Subcutaneous abdominal adipose tissue (tissue), 5 donors: Measurements from ENCODE around the gene CD151.

Experiments
- H3K27ac ChIP-seq: one replicate; pipeline ENCODE4 v1.7.0; 2013; ENCODE audit warnings: low read depth, mild to moderate bottlenecking, inconsistent platforms, low read length, moderate library complexity
- H3K27me3 ChIP-seq, 5 donors: one replicate each; pipeline ENCODE4 v1.7.0; 2013; ENCODE audit warnings: low read length in 5 of 5, inconsistent platforms in 1 of 5; ENCODE audit not compliant: control insufficient read depth in 5 of 5, insufficient read depth in 4 of 5
- H3K36me3 ChIP-seq, 5 donors: one replicate each; pipeline ENCODE4 v1.7.0; 2013; ENCODE audit warnings: low read length in 5 of 5; ENCODE audit not compliant: control insufficient read depth in 5 of 5, insufficient read depth in 5 of 5
- H3K4me1 ChIP-seq, 5 donors: one replicate each; pipeline ENCODE4 v1.7.0; 2013; ENCODE audit warnings: low read length in 5 of 5, mild to moderate bottlenecking in 3 of 5, moderate library complexity in 1 of 5; ENCODE audit not compliant: control insufficient read depth in 5 of 5, insufficient read depth in 5 of 5
- H3K4me3 ChIP-seq, 5 donors: one replicate each; pipeline ENCODE4 v1.7.0; 2013; ENCODE audit warnings: low read length in 5 of 5, low read depth in 1 of 5
- H3K9ac ChIP-seq, 5 donors: one replicate each; pipeline ENCODE4 v1.7.0; 2013; ENCODE audit warnings: low read length in 5 of 5, mild to moderate bottlenecking in 4 of 5, moderate library complexity in 3 of 5
- H3K9me3 ChIP-seq, 5 donors: one replicate each; pipeline ENCODE4 v1.7.0; 2013; ENCODE audit warnings: low read length in 5 of 5; ENCODE audit not compliant: control insufficient read depth in 5 of 5
- donor health status: healthy.
- donor health status: healthy.
- donor health status: healthy.
- donor health status: healthy.
- donor health status: healthy.

The CD151 gene

DNA sequence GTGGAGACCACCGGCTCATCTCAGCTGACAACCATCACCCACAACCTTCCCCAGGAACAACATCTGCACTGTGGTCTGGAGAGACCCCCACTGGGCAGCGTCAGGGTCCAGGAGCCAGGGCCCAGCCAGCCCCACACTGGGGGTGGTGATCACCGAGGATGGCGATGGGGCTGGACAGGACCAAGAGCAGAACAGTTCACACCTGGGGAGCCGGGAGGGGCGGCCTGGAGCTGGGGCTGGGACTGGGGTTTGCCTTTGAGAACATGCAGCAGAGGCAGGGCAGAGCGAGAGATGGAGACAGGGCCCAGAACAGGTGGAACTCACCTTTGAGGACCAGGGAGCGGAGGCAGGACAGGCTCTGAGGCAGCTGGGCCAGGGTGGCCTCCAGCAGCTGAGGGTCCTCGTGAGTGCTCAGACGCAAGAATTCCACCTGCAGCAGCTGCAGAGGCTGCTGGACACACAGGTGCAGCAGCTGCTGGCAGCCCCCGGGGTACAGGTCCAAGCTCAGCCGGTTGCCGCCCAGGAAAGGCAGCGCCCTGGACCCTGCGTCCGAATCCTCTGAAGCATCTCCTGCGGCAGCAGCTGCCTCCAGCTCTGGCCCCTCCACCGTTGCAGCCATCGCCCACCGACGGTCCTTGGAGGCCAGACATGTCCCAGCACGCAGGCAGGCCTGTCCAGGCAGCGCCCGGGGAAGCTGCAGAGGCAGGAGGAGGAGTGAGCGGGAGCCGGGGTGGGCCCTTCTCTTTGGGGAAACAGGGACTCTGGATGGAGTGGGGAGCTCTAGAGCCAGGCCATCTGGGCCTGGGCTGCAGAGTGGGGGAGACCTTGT is 28.8 kb upstream of the CD151 start:
- peaks cover 0 to 43% (median 23%) of the 10 kb centered on the region in 5 donors for H3K36me3 ChIP-seq
- peaks cover 2 to 25% (median 23%) of the 10 kb centered on the region in 5 donors for H3K4me1 ChIP-seq
- peak overlapping the region in 3 of 5 donors; percentile 56 to 71 (median 63) for H3K4me3 ChIP-seq
- H3K27ac ChIP-seq: no peak overlapping the region
- H3K27me3 ChIP-seq: no peaks in the 10 kb centered on the region
- no peaks in the 10 kb centered on the region for H3K9me3 ChIP-seq
- H3K9ac ChIP-seq: peak overlapping the region in 3 of 5 donors; percentile 33 to 73 (median 64)

DNA sequence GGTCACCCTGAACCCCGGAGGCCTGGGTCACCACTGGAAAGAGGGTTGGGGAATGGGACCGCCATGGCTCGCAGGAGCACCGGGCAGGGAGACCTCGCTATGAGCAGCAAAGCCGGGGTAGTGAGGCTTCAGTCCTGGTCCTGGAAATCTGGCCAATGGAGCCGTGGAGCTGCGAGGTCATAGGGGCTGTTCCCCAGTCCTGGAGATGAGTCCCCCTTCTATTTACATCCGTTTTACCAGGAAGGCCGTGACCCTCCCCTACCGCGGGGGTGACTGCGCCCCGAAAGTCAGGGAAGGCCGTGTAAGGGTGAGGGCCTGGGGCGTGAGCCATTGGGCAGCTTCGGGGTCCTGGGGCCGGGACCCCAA is 28.2 kb upstream of the CD151 start:
- Histone ChIP-seq H3K4me1 (peaks cover 2 to 27% (median 25%) of the 10 kb centered on the region in 5 donors), H3K27me3 (no peaks in the 10 kb centered on the region), H3K9me3 (no peaks in the 10 kb centered on the region), H3K36me3 (peaks cover 0 to 37% (median 21%) of the 10 kb centered on the region in 5 donors), H3K4me3 (peak overlapping the region; percentile 35 to 71 (median 56)), H3K9ac (peak overlapping the region in 4 of 5 donors; percentile 33 to 73 (median 66)), H3K27ac (no peak overlapping the region)

DNA sequence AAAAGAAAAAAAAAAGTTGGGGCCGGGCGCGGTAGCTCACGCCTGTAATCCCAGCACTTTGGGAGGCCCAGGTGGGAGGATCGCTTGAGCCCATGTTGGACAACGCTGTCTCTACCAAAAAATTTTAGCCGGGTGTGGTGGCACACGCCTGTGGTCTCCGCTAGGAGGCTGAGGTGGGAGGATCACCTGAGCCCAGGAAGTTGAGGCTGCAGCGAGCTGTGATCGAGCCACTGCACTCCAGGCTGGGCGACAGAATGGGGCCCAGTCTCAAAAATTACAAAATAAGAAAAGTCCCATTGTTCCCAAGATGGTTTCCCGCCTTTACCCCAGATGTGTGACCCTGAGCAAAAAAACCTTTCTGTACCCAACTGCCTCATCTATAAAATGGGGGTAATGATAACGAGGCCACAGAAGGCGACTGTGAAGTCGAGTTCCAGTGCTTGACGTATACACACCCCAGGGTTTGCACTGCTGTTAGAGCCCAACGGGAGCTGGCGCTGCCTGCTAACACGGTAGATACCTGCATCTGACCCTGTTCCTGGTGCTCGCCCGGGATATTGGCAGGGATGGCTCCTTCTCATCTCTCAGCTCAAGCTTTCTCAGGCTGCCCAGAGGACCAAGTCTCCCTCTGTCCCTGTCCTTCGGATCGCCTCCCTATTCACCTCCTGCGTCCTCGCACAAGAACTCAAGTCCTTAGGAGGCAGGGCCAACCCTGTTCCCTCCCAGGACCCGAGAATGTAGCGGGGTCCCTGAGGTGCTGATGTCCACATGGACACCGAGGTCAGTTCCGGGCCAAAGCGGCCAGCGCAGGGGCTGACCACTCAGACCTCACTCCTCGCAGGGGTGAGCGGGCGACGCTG is 24.1 kb upstream of the CD151 start:
- Histone ChIP-seq H3K4me3 (peak overlapping the region; percentile 84 to 95 (median 93)), H3K27ac (peak overlapping the region; percentile 92), H3K36me3 (peaks cover 0 to 28% (median 26%) of the 10 kb centered on the region in 5 donors), H3K27me3 (no peaks in the 10 kb centered on the region), H3K9me3 (no peaks in the 10 kb centered on the region), H3K4me1 (peaks cover 11 to 61% (median 58%) of the 10 kb centered on the region in 5 donors), H3K9ac (peak overlapping the region; percentile 57 to 99 (median 94))

DNA sequence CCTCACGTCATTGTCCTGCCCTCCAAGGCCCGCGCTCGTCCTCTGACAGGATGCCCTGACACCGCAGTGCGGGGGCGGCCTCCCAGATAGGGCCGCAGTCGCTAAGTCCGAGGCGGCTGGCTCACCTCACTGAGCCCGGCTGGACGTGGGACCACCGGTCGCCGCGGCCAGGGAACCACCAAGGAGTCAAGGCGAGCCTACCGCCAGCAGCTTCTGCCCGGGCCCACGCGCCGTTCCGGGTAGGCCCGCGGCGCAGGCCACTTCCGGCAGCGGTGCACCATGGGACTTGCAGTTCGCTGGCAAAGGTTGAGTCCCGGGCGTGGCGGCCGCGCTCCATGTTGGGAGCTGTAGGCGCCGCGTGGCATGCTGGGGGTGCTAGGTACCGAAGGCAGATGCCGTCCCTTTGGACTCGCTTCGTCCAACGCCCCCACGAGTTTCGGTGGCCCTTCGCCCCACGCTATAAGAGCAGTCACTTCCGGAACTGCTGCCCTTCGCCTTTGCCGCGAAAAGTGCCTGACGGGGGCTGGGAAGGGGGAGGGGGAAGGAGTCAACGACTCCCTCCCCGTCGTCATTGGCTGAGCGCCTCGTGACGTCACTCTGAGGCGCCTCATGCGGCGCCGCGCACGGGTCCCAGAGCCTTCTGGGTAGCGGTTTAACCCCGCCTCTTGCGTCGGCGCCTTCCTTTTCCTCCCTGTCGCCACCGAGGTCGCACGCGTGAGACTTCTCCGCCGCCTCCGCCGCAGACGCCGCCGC is 23.3 kb upstream of the CD151 start, which contains the start of gene RPLP2:
Gene RPLP2, plus strand, starts transcription at position 681 of the 753 bp plus-strand sequence. CDS start 268 bp downstream, outside the sequence.
- Histone ChIP-seq H3K9me3 (no peaks in the 10 kb centered on the region), H3K27me3 (no peaks in the 10 kb centered on the region), H3K36me3 (peaks cover 0 to 32% (median 27%) of the 10 kb centered on the region in 5 donors), H3K4me3 (peak within 1 kb of the TSS; percentile 84 to 95 (median 93)), H3K9ac (peak within 1 kb of the TSS; percentile 84 to 99 (median 94)), H3K4me1 (peaks cover 11 to 60% (median 55%) of the 10 kb centered on the region in 5 donors), H3K27ac (peak within 1 kb of the TSS; percentile 92)

DNA sequence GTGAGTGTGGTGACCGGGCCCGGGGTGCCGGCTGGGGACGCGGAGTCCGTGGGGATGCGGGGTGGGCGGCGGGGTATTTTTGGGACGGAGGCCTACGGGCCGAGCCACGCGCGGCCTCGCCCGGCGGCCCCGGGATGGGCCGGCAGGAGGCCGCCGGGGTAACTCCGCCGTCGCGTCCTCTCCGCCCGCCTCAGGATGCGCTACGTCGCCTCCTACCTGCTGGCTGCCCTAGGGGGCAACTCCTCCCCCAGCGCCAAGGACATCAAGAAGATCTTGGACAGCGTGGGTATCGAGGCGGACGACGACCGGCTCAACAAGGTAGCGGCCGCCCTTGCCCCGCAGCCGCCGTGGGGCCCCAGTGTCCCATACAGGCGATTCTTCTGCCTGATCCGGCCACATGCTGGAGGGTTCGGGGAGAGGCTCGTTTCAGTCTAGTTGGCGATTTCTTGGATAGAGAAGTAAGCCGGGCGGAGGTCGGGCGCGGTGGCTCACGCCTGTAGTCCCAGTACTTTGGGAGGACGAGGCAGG is 22.6 kb upstream of the CD151 start:
- H3K9me3 ChIP-seq: no peaks in the 10 kb centered on the region
- H3K9ac ChIP-seq: peak overlapping the region; percentile 84 to 99 (median 94)
- H3K27ac ChIP-seq: peak overlapping the region; percentile 92
- H3K4me1 ChIP-seq: peaks cover 11 to 55% (median 54%) of the 10 kb centered on the region in 5 donors
- H3K36me3 ChIP-seq: peaks cover 0 to 32% (median 27%) of the 10 kb centered on the region in 5 donors
- H3K4me3 ChIP-seq: peak overlapping the region; percentile 84 to 95 (median 89)
- H3K27me3 ChIP-seq: no peaks in the 10 kb centered on the region

DNA sequence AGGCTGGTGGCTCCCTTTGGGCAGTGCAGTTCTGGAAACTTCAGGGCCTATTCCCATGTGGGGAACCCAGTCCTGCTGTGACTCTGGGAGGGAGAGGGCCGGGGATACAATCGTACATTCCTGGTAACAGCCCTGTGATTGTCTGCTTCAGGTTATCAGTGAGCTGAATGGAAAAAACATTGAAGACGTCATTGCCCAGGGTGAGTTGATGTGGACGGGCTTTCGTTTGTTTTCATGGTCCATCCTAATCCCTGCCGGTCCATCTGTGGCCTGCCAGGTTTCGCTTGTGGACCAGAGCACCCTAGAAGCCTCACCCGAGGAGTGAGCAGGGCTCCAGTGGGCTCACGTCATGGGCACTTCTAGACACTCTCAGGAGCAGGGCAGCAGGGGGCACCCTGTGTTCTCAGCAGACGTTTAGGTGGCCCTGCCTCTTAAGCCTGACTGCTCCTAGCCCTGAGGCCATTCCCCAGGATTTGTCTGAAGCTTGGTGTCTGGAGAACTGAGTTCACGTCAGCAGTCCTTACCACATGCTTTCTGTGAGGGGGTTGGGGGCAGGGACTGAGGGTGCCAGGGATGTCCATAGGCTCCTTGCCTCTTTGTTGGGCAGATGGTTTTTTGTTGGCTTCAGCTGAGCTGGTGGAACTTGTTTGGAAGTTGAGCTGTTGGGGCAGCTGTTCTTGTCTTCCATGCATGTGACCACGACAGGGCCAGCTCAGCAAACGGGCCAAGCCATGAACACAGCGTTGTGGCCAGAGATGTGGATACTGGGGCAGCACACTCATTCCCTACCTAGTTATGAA is 21.1 kb upstream of the CD151 start:
- Histone ChIP-seq H3K27me3 (no peaks in the 10 kb centered on the region), H3K9me3 (no peaks in the 10 kb centered on the region), H3K36me3 (peaks cover 0 to 32% (median 27%) of the 10 kb centered on the region in 5 donors), H3K4me3 (peak overlapping the region; percentile 84 to 95 (median 89)), H3K4me1 (peaks cover 11 to 64% (median 63%) of the 10 kb centered on the region in 5 donors), H3K27ac (peak overlapping the region; percentile 92), H3K9ac (peak overlapping the region; percentile 84 to 99 (median 94))

DNA sequence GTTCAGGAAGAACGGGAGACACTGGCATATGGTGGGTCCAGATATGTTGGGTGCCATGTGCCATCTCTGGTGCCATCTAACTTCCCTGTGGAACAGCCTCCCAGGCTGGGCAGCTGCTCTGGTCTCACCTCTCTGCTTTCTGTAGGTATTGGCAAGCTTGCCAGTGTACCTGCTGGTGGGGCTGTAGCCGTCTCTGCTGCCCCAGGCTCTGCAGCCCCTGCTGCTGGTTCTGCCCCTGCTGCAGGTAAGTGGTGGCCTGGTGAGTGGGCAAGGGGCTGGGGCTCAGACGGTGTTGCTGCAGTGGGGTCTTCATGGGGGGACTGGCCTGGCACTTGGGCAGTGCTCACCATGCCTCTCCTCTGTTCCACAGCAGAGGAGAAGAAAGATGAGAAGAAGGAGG is 20.4 kb upstream of the CD151 start:
- Histone ChIP-seq H3K4me3 (peak overlapping the region in 3 of 5 donors; percentile 84 to 95 (median 89)), H3K27ac (peak overlapping the region; percentile 92), H3K4me1 (peaks cover 11 to 64% (median 63%) of the 10 kb centered on the region in 5 donors), H3K36me3 (peaks cover 0 to 32% (median 27%) of the 10 kb centered on the region in 5 donors), H3K9ac (peak overlapping the region in 3 of 5 donors; percentile 39 to 99 (median 89)), H3K9me3 (no peaks in the 10 kb centered on the region), H3K27me3 (no peaks in the 10 kb centered on the region)

DNA sequence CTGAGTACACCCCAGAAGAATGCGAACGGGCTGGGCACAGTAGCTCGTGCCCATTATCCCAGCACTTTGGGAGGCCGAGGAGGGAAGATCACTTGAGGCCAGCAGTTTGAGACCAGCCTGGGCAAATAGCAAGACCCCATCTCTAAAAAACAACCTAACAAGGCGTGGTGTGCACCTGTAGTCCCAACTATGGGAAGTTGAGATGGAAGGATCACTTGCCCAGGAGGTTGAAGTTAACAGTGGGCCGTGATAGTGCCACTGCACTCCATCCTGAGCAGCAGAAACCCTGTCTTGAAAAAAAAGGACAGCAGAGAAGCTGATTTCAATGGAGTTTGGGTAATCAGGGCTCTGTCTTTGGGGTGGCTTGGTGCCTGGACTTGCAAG is 19.7 kb upstream of the CD151 start:
- Histone ChIP-seq H3K9ac (peak overlapping the region in 3 of 5 donors; percentile 17 to 99 (median 89)), H3K27me3 (no peaks in the 10 kb centered on the region), H3K9me3 (no peaks in the 10 kb centered on the region), H3K36me3 (peaks cover 0 to 32% (median 27%) of the 10 kb centered on the region in 5 donors), H3K4me1 (peaks cover 11 to 66% (median 64%) of the 10 kb centered on the region in 5 donors), H3K27ac (peak overlapping the region; percentile 92), H3K4me3 (peak overlapping the region in 2 of 5 donors; percentile 1 to 3)
